HG02973 (cell line): ENCODE data around the gene NREP.

Experiments used
- ATAC-seq: cut with Tn5 transposase; IDR thresholded peaks from one replicate; pipeline ENCODE4 v1.9.1; 2021; ENCODE audit warnings: moderate library complexity; ENCODE audit not compliant: unreplicated experiment

NREP gene, protein sequence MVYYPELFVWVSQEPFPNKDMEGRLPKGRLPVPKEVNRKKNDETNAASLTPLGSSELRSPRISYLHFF

DNA sequence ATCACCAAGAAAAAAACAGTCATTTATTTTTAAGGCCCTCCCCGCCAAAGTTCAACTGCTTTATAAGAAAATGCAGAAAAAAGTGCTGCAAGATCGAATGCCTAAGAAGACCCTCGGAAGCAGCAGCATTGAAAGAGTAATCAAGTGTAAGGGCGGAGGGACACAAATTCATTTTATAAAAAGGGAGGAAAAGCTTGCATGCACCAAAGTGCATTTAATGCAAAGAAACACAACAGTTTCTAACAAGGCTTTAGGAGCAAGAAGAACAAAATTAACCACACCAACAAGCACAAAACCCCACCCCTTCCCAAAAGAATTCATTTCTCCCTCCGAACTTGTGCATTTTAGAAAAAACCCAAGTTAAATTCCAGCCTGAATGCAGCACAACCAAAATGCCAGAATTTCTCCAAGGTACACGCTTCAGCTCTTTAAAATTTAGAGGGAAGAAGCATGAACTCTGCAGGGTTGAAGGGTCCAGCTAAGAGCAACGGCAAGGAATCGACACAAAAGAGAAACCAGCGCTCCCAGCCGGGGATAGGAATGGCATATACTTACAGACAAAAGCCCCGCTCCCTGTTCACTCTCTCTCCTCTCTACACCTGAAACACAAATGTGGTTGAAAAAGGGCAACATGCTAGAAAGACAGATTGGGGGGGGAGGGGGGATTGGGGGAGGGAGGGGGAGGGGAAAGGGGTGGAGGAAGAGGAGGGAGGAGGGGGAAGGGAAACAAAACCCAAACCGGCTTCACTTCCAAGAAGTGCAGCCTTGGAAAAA, at the start of gene NREP:
Gene NREP (minus strand): TSS at position 614 of the 774 bp plus-strand sequence. CDS start 1,422 bp downstream, outside the sequence.
- peak; percentile 6 for ATAC-seq

DNA sequence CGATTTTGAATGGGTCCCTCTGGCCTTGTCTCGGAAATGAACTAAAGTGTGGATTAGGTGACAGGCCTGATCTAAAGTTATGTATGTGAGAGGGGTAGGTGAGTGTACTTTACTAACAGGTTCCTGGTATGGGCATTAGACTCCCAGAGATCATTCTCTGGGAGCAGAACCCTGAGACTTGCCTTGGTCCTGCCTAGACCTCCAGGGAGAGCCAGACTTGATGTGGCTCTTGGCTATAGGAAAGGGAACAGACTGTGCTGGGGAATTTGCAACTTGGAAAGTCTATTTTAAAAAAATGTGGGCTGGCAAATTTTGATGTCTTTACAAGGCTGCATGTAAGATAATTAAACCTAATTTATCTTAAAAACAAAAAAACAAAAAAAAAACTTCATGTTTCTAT, 49.8 kb upstream of the NREP start:
- ATAC-seq = no peak

DNA sequence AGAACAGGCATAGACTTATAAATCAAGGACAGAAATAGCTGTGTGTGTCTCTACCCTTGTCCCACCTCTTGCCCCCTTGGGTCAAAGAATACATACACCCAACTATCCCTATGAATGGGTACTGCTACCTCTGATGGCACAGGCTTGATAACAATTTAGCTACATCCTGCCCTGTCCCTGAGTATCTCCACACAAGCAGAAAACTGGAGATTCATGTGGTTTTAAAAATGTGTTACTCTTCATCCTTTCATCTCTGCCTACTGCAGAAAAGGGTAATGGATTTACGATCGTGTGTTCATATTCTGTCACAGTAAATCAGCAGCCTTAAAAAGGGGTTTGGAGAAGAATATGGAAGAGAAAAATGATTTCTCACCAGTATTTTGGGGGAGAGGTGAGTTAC, 49.2 kb upstream of the NREP start:
- no peak for ATAC-seq

DNA sequence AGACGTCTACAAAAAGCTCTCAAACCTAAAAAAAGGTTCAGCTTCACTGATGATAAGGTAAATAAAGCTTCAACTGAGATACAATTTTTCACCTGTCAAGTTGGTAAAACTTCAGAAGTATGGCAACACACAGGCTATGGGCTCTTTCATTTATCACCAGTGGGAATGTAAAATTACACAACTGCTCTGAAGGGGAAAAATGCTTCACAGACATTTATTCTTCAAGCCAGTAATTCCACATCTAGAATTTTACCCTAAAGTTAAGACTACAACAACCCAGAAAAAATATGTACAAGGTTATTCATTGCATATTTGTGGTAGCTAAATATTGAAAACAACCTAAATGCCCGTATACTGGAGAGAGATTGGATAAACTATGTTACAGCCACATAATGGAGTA, 48.1 kb upstream of the NREP start:
- ATAC-seq = no peak

DNA sequence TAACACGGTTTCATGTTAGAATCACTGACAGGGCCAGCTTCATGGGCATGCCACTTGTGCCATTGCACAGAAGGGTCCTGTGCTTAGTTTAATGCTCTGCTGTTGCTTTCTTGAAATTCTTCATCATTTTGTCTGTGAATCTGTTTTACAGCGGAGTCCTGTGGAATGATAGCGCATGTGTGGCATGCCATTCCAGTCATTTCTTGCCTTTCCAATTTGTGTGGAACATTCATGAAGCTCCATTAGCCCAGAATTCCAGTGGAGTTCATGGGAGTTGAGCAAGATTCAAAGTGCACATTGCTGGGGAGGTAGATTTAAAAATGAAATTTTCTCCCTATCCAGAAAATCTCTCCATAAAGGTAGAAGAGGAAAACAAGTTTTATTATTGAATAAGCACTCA, 43.4 kb upstream of the NREP start:
- ATAC-seq = no peak

DNA sequence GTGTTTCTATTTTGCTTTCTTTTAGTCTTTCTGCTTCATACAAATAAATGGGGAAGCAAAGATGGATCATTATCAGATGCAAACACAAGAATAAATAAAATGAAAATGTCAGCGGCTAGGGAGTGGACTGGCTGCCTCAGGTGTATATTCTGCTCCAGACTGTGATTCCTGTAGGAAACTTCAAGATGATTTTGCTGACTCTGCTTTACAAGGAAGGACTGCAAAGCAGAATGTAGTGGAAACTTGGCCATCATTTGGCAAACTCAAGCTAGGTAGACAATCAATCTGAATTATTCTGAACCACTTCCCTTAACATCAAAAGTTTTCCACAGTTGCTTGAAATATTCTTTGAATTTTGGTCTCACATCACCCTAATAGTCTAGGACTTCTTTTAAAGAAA, 38.1 kb upstream of the NREP start:
- no peak for ATAC-seq

DNA sequence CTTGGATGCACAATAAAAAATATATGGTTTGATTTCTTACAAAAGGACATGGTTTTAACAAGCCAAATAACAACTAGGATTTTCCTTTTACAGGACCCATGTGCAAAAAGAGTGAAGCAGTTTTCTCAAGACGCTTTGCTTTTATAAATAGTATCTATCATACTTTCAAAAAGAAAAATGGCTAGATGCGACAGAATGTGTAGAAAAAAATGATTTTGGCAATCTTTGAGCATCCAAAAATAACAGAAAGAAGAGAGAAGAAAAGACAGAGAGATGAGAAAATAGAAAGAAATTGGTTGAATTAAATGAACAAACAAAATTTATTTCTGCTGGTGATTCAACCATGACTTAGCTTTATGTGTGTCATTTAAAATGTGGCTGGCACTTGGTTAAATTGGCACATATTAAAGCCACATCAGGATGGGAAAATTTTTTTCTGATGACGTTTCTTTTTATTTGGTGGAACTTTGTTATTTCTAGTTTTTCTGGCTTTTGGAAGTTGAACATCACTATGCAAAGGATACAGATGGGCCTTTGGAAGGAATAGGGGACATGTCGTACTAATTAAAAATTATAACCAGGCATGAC, 35.6 kb upstream of the NREP start:
- no peak for ATAC-seq

DNA sequence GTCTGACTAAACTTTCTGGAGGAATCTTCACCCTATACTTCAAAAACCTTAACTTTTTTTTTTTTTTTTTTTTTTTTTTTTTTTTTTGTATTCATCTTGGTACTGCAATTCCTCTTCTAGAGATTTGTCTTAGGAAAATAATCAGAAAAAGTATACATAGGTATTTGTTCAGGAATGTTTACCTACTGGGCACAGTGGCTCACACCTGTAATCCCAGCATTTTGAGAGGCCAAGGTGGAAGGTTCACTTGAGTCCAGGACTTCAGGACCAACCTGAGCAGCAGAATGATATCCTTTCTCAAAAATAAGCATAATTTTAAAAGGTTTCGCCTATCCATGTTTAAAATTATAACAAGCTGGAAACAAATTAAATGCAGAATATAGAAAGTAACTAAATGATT, 33.3 kb upstream of the NREP start:
- ATAC-seq = no peak

DNA sequence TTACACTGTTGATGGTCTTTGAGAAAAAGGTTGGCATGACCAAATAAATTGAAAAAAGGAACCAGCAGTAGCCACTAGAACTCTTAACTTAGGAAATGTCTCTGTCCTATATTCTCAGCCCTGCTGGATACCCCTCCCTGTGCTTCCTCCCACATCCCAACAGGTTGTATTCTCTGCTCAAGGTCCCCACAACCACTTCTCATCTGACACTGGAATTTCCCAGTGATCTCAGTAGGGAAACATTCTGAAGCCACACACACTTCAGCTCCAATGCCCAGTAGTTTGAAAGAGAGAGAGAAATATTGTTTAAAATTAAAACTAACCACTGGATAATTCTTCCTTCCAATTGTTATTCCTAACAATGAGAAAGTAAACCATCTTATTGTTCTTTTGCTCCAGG, 30.0 kb upstream of the NREP start:
- no peak for ATAC-seq

DNA sequence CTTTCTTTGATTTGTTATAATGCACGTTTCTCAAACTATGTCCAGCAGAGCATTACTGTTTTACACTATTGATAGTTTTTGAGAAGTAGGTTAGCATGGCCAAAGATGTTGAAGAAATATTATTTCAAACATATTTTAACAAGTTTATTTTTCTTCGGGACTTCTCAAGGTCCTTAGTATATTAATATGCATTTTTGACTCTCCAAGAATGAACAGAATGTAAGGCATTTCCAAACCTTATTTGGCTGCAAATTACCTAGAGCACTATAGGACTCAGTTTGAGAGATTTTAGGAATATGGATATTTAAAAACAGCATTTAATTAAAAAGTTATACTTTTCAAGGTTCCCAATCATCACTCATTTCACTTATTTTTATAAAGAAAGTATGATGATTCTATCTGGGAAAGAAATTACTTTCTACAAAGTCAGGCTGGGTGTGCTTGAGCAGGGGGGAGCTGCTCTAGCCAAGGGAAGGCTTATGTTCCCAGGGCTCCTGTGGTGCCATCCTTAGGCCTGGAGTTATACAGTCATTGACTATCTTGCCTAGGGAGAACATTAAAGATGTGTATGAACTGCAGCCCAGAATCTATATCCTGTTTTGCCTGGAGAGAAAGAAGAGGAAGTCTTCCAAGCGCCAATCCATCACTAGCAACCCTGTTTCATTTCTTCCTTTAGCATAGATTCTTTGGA, 27.6 kb upstream of the NREP start:
- ATAC-seq = no peak

DNA sequence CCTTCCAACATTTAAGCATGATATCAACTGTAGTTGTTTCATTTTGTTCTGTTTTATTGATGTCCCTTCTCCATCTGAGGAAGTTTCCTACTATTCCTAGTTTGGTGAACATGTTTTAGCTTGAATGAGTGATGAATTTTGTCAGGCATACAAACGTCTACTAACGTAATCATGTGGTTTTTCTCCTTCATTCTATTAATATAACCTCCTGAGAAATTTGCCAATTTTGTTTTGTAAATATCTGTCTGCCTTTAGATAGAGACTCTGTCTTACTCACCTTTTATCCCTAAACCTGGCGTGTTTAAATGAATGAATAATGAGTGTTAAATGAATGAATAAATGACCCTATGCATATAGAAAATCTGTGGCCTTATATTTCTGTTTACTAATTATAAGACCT, 26.5 kb upstream of the NREP start:
- no peak for ATAC-seq

DNA sequence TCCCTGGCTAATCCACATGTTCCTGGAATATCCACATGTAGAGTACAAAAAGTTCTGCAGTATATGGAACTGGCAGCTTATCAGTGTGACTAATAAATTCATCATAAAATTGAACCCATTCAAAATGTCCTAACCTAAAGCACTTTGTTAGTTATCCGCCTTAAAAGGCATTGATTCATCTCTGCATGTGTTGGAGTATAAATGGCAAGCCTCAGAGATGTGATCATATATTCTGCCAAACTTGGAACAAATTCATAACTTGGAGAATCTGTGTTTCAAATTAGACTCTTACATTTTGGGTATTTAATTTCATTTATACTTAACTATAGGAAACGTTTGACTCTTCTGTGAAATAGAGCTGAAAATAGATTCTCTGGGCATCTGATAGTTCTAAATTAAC, 25.2 kb upstream of the NREP start:
- ATAC-seq = no peak

DNA sequence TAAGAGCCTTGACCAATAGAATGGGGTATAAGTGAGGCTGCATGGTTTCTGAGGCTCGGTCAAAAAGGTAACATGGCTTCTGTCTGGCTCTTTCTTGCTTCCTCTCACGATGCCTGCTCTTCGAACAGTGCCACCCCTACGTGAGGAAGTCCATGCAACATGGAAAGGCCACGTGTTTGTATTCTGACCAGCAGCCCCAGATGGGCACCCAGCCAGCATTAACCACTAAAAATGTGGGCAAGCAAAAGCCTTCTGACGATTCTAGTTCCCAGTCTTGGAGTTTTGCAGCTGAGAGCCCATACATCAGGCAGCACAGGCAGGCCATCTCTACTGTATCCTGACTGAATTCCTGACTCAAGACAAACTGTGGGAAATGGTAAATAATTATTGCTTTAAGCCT, 24.2 kb upstream of the NREP start:
- no peak for ATAC-seq

DNA sequence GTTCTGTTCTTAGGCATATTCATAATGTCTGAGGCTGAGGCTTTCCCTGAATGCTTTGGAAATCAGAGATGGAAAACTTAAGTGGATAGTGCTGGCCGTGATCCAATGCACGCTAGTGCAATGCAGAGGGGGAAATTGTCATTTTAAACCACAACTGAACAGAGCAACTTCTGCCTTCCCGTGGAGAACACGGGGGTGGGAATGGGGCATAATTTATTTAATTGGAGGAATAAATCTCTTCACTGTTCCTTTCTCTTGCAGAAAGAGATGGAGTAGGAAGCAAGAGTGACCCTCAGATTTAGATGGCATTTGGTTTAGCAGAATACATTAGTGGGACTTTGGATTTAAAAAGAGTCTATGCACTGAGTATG, 22.9 kb upstream of the NREP start:
- no peak for ATAC-seq

DNA sequence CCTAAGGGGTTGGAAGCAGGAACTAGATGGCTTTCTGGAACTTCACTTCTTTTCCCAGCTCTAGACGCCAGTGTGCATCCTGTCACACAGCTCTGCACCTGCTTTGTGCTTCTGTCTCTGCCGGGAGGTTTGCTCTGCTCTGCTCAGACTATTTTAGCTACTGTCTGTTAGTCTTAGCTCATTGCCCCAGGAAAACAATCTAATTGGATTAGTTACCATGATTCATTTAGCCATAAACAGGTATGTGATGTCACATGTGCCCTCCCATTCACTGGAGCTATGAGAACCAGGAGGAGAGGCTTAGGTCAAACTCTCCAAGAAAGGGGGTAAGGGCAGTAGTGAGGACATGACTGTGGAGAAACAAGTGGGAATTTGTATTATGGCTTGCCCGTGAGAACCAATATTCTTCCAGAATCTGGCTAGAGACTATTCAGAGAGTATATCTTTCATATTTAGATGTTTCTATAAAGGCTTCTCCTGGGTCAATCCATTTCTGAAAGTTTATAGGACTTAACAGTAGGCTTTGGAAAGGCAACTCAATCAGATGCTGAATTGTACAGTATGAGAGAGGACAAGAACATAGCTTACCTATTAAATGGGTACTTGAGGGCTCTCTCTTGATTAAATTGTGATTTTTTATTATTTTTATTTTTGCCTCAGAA, 22.4 kb upstream of the NREP start:
- ATAC-seq = no peak

DNA sequence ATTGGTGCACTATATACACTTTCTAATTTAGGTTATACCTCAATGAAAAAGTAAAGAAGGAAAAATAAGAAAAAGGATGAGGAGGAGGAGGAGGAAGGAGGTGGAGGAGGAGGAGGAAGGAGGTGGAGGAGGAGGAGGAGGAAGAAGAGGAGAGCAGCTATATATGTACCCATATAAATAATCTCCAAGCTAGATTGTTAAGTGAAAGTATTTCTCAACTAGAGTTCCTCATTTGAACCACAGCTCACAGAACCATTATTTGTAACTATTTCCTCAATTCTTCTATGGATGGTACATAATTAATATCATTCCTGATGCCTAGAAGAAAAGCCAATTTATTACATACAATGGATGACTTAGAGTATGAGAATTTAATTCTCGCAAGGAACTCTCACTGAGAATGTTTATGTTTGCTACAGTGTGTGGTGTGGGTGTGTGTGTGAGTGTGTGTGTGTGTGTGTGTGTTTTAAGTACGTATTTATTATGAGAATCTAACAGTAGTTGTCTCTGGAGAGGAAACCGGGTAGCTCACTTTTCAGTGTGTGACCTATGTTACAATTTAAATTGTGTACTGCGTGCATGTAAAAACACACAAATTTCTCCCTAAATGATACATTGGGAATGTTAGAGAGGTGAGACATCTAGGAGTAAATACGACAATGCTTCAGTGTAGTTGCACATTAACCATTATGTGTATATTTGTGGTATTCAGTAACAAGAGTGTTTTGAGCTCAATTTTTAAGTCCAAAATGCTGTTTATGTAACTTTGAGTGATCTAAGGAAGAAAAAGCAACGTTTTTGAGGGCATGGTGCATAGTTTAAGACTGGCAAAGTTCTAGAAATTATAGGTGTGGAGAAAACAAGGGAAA, 20.2 kb upstream of the NREP start:
- no peak for ATAC-seq

DNA sequence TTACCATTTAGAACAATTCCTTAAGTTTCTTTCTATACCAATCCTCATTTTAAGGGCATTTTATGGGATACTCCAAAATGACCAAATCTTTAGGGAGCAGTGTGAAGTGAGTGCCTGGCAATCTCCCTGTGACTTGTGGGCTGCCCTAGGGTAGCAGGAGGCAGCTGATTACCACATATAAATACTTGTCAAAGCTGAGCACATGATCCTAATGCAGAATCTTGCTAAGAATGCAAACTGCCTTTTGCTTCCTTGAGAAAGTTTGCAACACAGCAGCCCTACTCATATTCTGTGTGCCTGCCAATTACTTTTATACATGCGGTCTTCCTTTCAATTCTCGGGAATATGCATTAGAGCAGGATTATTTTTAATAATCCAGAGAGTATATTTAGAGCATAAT, 18.2 kb upstream of the NREP start:
- ATAC-seq = no peak

DNA sequence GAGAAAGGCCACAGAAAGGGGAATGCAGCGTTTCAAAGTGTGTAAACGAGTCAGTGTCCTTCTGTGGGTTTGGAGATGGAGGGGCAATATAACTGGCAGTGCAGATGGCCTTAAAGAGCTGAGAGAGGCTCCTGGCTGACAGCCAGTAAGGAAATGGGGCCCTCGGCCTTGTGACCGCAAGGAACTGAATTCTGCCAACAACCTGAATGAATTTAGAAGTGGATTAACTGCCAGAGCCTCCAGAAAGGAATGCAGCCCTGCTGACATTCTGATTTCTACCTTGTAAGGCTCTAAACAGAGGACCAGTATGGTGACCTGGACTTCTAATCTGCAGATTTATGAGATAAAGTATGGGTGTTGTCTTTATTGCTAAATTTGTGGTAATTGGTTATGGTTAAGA, 17.5 kb upstream of the NREP start:
- no peak for ATAC-seq

DNA sequence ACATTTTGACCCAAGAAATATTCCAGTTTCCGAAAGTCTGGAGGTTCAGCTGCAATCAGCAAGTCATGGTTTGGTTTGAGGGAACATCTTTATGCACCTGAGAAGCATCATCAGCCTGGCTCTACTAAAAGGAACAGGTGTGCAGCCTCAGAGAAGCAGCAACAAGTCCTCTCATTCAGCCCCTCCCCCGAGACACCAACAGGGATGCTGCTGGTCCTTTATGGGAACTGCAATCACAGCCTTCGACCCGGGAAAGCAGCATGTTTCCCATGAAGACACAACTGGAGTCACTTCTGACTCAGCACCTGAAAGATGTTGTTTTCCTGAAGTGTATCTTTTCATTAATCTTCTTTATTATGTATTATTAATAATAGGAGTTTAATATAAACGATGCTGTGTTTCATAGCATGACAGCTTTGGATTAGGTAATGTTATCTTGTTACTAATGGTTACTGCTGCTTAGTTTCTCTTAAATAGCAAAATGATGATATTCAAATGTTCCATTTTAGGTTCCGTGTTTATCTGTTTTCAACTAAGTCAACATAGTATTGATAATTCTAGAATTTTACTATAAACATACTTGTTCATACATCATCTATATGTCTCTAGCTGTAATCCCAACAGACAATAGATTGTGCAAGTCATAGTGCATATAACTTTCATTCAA, 15.6 kb upstream of the NREP start:
- ATAC-seq = no peak

DNA sequence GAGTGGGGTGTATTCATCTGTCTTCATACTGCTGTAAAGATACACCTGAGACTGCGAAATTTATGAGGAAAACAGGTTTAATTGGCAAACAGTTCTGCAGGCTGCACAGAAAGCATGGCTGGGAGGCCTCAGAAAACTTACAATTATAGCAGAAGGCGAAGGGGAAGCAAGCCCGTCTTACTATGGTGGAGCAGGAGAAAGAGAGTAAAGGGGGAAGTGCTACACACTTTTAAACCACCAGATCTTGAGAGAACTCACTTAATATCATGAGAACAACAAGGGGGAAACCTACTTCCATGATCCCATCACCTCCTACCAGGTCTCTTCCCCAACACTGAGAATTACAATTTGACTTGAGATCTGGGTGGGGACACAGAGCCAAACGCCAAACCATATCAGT, 12.5 kb upstream of the NREP start:
- no peak for ATAC-seq
